ENCODE data around the gene SULT1C4.

DNA sequence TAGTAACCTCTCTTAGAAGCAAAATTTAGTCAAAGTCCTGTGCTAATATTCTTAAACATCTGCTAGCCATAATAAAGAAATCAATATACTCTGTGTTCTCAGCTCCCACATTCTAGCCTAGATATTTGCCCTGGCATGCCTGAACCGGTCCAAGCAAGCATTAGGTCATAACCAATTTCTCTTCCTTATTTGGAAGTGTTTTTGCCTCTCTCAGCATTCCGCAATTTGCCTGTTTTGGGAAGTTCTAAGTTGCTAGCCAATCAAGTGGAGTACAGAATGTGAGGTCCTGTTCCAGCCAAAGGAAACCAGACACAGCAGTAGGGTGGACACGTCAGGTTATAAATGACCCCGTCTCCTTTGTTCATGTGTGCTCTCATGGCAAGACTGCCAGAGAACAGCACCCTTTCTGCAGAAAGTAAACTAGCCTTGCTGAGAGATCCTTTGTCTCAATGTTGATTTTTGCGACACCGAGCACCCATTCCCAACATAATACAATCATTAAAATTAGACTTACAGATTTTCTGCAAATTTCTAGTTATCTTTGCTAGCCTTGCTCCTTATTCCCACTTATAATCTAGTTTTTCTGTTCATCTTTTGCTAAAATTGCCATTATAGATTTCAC is 13.0 kb upstream of the SULT1C4 start:
- TF ChIP-seq POLR2AphosphoS5 (IDR thresholded peaks at IDR 0.05; ENCODE audit: low read depth, low read length) = no peak
- no peak for TF ChIP-seq POLR2A (IDR thresholded peaks at IDR 0.05; ENCODE audit: low read depth, low read length)
- TF ChIP-seq TAF1 (IDR thresholded peaks at IDR 0.05; ENCODE audit: borderline replicate concordance, low read depth, low read length) = no peak

All from GM12892 (cell line).